Kidney epithelial cell (primary cell): Measurements from ENCODE around the gene DOC2B. TPM values are rescaled to one million over a fixed set of nuclear protein-coding genes. Genes with fewer than 3 reads are reported as not detected.
"Not testable (repeated sequence)": the region's sequence is repeated elsewhere in the genome, so short reads cannot be mapped to it uniquely, and the experiment has no call there.

Source experiments
- DNase-seq: peaks from one replicate; pipeline ENCODE4 v3.0.0-alpha.2; 2010; ENCODE audit warnings: low read depth
- H3K27me3 ChIP-seq: 2 replicates; pipeline ENCODE4 v1.6.0; 2011; ENCODE audit warnings: low read length; ENCODE audit not compliant: control insufficient read depth, insufficient read depth
- H3K36me3 ChIP-seq: 2 replicates; pipeline ENCODE4 v1.5.1; 2011; ENCODE audit warnings: low read length; ENCODE audit not compliant: control insufficient read depth, insufficient read depth
- H3K4me3 ChIP-seq: 2 replicates; pipeline ENCODE4 v1.5.1; 2011; ENCODE audit warnings: low read depth, mild to moderate bottlenecking, control low read depth, low read length
- CTCF ChIP-seq: IDR thresholded peaks from 2 replicates; pipeline ENCODE4 v1.5.1; 2011; ENCODE audit warnings: mild to moderate bottlenecking, moderate library complexity, low read length, control low read depth, inconsistent platforms; ENCODE audit not compliant: insufficient read depth, poor library complexity, severe bottlenecking
- total RNA-seq: library from RNA; depleted of rRNA; stranded (reverse); fragments of >200 nt; gene quantifications from 2 replicates; pipeline ENCODE4 v1.2.3, GENCODE V29; 2015

DOC2B gene
- total RNA-seq, 1 donor from 2014 or later: 38.1 TPM

- no peaks in the 10 kb centered on the region for H3K36me3 ChIP-seq
Measured at GRCh38 chr17:222172-222571, 40.7 kb upstream of the DOC2B start.

GRCh38 chr17:219696-220095 lies 38.2 kb upstream of the DOC2B start:
- Histone ChIP-seq H3K27me3 (no peaks in the 10 kb centered on the region), H3K36me3 (no peaks in the 10 kb centered on the region), H3K4me3 (no peak overlapping the region)
- no peak for TF ChIP-seq CTCF
- DNase-seq: no peak

More at GRCh38 chr17:222172-222571, 40.7 kb upstream of the DOC2B start:
- no peaks in the 10 kb centered on the region for H3K27me3 ChIP-seq
- TF ChIP-seq CTCF: no peak
- no peak for DNase-seq
- no peak overlapping the region for H3K4me3 ChIP-seq

- no peaks in the 10 kb centered on the region for H3K27me3 ChIP-seq
- no peak overlapping the region for H3K4me3 ChIP-seq
- H3K36me3 ChIP-seq: no peaks in the 10 kb centered on the region
- DNase-seq: no peak
- TF ChIP-seq CTCF: no peak
Measured at GRCh38 chr17:218432-219110, 37.1 kb upstream of the DOC2B start.

- Histone ChIP-seq H3K4me3 (no peak overlapping the region), H3K27me3 (no peaks in the 10 kb centered on the region), H3K36me3 (no peaks in the 10 kb centered on the region)
- DNase-seq: no peak
- TF ChIP-seq CTCF: no peak
Measured at GRCh38 chr17:216625-217024, 35.2 kb upstream of the DOC2B start.

- DNase-seq, H3K36me3 ChIP-seq, H3K4me3 ChIP-seq, H3K27me3 ChIP-seq: not testable (repeated sequence)
Measured at GRCh38 chr17:215563-216478, 34.4 kb upstream of the DOC2B start.

- Histone ChIP-seq H3K36me3 (no peaks in the 10 kb centered on the region), H3K27me3 (no peaks in the 10 kb centered on the region), H3K4me3 (no peak overlapping the region)
- no peak for DNase-seq
- no peak for TF ChIP-seq CTCF
Measured at GRCh38 chr17:214881-215331, 33.5 kb upstream of the DOC2B start.
